Thymus (tissue), 11 donors: ENCODE data around the gene PRSS57. TPM values are rescaled to one million over a fixed set of nuclear protein-coding genes. Genes with fewer than 3 reads are reported as not detected.
"Not testable (repeated sequence)": the region's sequence is repeated elsewhere in the genome, so short reads cannot be mapped to it uniquely, and the experiment has no call there.

Experiments used
- DNase-seq, 9 donors: peaks; one replicate each; pipeline ENCODE4 v3.0.0-alpha.2; 2013; ENCODE audit warnings: low spot score in 9 of 9, low read depth in 6 of 9, missing footprints in 1 of 9
- H3K27ac ChIP-seq, 2 donors: one replicate each; pipeline ENCODE4 v1.5.1; 2013; ENCODE audit warnings: control low read depth in 1 of 2, low read depth in 1 of 2, low read length in 1 of 2, mild to moderate bottlenecking in 1 of 2, moderate library complexity in 1 of 2
- H3K27me3 ChIP-seq, 2 donors: one replicate each; pipeline ENCODE4 v1.5.1; 2013; ENCODE audit warnings: low read length in 1 of 2; ENCODE audit not compliant: control insufficient read depth in 2 of 2, insufficient read depth in 1 of 2
- H3K36me3 ChIP-seq, 2 donors: one replicate each; pipeline ENCODE4 v1.5.1; 2013; ENCODE audit warnings: low read length in 1 of 2, mild to moderate bottlenecking in 1 of 2, moderate library complexity in 1 of 2; ENCODE audit not compliant: control insufficient read depth in 2 of 2, insufficient read depth in 2 of 2
- H3K4me1 ChIP-seq, 2 donors: one replicate each; pipeline ENCODE4 v1.5.1; 2013; ENCODE audit warnings: low read length in 2 of 2; ENCODE audit not compliant: control insufficient read depth in 2 of 2, insufficient read depth in 2 of 2
- H3K4me3 ChIP-seq, 2 donors: one replicate each; pipeline ENCODE4 v1.5.1; 2013; ENCODE audit warnings: low read length in 2 of 2, control low read depth in 1 of 2, mild to moderate bottlenecking in 1 of 2
- H3K9me3 ChIP-seq, 2 donors: one replicate each; pipeline ENCODE4 v1.5.1; 2013; ENCODE audit warnings: low read length in 1 of 2, mild to moderate bottlenecking in 1 of 2; ENCODE audit not compliant: control insufficient read depth in 2 of 2, insufficient read depth in 1 of 2
- WGBS: extraction: QIAGEN DNeasy Blood & Tissue Kit; methylation state at CpG from one replicate; pipeline ENCODE4 v1.1.7; 2013; 5-methylcytosine and 5-hydroxymethylcytosine counted together
- polyA plus RNA-seq: library from polyadenylated mRNA; stranded (reverse); fragments of 200-250 nt; gene quantifications from one replicate; pipeline ENCODE4 v1.2.3, GENCODE V29; 2013
- total RNA-seq: library from RNA; stranded (reverse); fragments of 120-200 nt; gene quantifications from one replicate; pipeline ENCODE4 v1.2.4, GENCODE V29; 2013
- donor health status: healthy.

Gene PRSS57
- total and polyA plus RNA-seq, 2 donors = 1.1 to 8.5 TPM

- no peak overlapping the region for H3K4me3 ChIP-seq
- peaks cover 3 to 5% of the 10 kb centered on the region in 2 donors for H3K4me1 ChIP-seq
- DNase-seq = peak in 2 of 9 donors; percentile 16 to 28
- peaks cover 5 to 7% of the 10 kb centered on the region in 2 donors for H3K9me3 ChIP-seq
- no peak overlapping the region for H3K27ac ChIP-seq
- WGBS = 4% methylated on average over 50 of the region's 50 CpGs
- H3K36me3 ChIP-seq = no peaks in the 10 kb centered on the region
- peaks cover 13 to 46% of the 10 kb centered on the region in 2 donors for H3K27me3 ChIP-seq
Observed at GRCh38 chr19:703651-704446, 8.6 kb upstream of the PRSS57 start.

DNA sequence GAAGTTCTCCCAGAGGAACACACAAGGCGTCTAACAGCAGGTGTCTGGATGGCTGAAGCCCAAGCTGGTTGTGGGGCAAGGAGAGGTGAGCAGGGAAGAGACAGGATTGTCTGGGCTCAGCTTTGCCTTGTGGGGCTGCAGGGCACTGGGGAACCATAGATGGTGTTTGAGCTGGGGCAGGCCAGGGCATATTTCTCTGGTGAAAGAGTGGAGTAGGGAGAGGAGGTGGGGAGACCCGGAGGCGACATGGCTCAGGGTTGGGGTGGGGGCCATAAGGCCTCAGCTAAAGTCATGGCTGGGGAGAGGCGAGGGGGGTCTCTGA is 8.0 kb upstream of the PRSS57 start:
- Histone ChIP-seq H3K9me3 (peaks cover 5 to 7% of the 10 kb centered on the region in 2 donors), H3K4me3 (no peak overlapping the region), H3K27me3 (peaks cover 8 to 43% of the 10 kb centered on the region in 2 donors), H3K36me3 (no peaks in the 10 kb centered on the region), H3K4me1 (peaks cover 1 to 5% of the 10 kb centered on the region in 2 donors), H3K27ac (no peak overlapping the region)
- WGBS = 38% methylated on average over 4 of the region's 4 CpGs
- no peak for DNase-seq

- WGBS = 85% methylated on average over 6 of the region's 6 CpGs
- not testable (repeated sequence) for H3K4me3 ChIP-seq
Observed at GRCh38 chr19:702847-703246, 7.6 kb upstream of the PRSS57 start.

DNA sequence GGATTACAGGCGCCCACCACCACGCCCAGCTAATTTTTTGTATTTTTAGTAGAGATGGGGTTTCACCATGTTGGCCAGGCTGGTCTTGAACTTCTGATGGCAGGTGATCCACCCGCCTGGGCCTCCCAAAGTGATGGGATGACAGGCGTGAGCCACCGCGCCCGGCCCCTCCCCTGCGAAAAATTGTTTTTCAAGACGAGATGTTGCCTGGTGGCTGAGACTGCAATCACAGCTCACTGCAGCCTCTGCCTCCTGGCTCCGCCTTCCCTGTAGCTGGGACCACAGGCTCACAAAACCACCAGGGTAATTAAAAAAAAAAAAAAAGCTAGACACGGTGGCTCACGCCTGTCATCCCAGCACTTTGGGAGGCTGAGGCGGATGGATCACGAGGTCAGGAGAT is 4.6 kb upstream of the PRSS57 start:
- H3K27me3 ChIP-seq = peaks cover 9 to 35% of the 10 kb centered on the region in 2 donors
- not testable (repeated sequence) for DNase-seq, H3K36me3 ChIP-seq, H3K27ac ChIP-seq, H3K4me1 ChIP-seq, H3K9me3 ChIP-seq, H3K4me3 ChIP-seq
- WGBS = 73% methylated on average over 14 of the region's 14 CpGs

More at GRCh38 chr19:702847-703246, 7.6 kb upstream of the PRSS57 start:
- DNase-seq, H3K4me1 ChIP-seq, H3K36me3 ChIP-seq, H3K27ac ChIP-seq, H3K9me3 ChIP-seq: not testable (repeated sequence)
- H3K27me3 ChIP-seq = peaks cover 4 to 38% of the 10 kb centered on the region in 2 donors

GRCh38 chr19:698529-698928 is 3.3 kb upstream of the PRSS57 start:
- DNase-seq, H3K9me3 ChIP-seq, H3K4me3 ChIP-seq, H3K27ac ChIP-seq, H3K36me3 ChIP-seq, H3K4me1 ChIP-seq: not testable (repeated sequence)
- WGBS = 98% methylated on average over 15 of the region's 15 CpGs
- H3K27me3 ChIP-seq = peaks cover 16 to 33% of the 10 kb centered on the region in 2 donors

GRCh38 chr19:694481-695351 is 536 bp downstream of the PRSS57 start:
- peaks cover 0 to 5% of the 10 kb centered on the region in 2 donors for H3K9me3 ChIP-seq
- no peak overlapping the region for H3K27ac ChIP-seq
- 18% methylated on average over 41 of the region's 41 CpGs for WGBS
- peaks cover 16 to 31% of the 10 kb centered on the region in 2 donors for H3K27me3 ChIP-seq
- H3K4me1 ChIP-seq = no peaks in the 10 kb centered on the region
- no peak overlapping the region for H3K4me3 ChIP-seq
- no peaks in the 10 kb centered on the region for H3K36me3 ChIP-seq
- no peak for DNase-seq

- DNase-seq = no peak
- Histone ChIP-seq H3K4me3 (no peak overlapping the region), H3K9me3 (peaks cover 0 to 8% of the 10 kb centered on the region in 2 donors), H3K27me3 (peaks cover 10 to 17% of the 10 kb centered on the region in 2 donors), H3K36me3 (no peaks in the 10 kb centered on the region), H3K4me1 (no peaks in the 10 kb centered on the region), H3K27ac (no peak overlapping the region)
- 88% methylated on average over 18 of the region's 18 CpGs for WGBS
Observed at GRCh38 chr19:690203-690602, 5.0 kb downstream of the PRSS57 start.

- Histone ChIP-seq H3K4me1 (no peaks in the 10 kb centered on the region), H3K4me3 (no peak overlapping the region), H3K27me3 (peaks cover 2 to 5% of the 10 kb centered on the region in 2 donors), H3K27ac (no peak overlapping the region), H3K9me3 (peaks cover 0 to 8% of the 10 kb centered on the region in 2 donors), H3K36me3 (no peaks in the 10 kb centered on the region)
- 77% methylated on average over 17 of the region's 17 CpGs for WGBS
- DNase-seq = no peak
Observed at GRCh38 chr19:688992-689391, 6.3 kb downstream of the PRSS57 start.

DNA sequence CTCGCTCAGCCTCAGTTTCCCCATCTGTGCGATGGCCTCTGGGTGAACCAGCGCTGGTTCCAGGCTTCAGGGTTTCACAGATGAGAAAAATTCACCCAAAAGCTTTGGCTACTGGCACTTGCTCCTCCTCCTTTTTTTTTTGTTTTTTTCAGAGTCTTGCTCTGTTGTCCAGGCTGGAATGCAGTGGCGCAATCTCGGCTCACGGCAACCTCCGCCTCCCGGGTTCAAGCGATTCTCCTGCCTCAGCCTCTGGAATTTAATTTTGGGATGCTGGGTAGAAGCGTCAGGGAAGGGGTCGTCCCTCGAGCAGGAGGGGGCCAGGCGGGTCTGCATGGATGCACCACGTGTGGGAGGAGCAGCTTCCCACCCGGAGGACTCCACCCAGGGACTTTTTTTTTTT is 7.0 kb downstream of the PRSS57 start:
- H3K4me3 ChIP-seq = no peak overlapping the region
- H3K36me3 ChIP-seq = no peaks in the 10 kb centered on the region
- H3K27ac ChIP-seq = no peak overlapping the region
- 93% methylated on average over 15 of the region's 15 CpGs for WGBS
- peaks cover 0 to 8% of the 10 kb centered on the region in 2 donors for H3K9me3 ChIP-seq
- H3K4me1 ChIP-seq = no peaks in the 10 kb centered on the region
- H3K27me3 ChIP-seq = peaks cover 0 to 1% of the 10 kb centered on the region in 2 donors
- DNase-seq = no peak
